T47D (cell line): ENCODE data around the gene DLG2.
A peak's percentile ranks its signal among the peaks of the same experiment; 100 is the strongest.
"Not testable (repeated sequence)": the region's sequence is repeated elsewhere in the genome, so short reads cannot be mapped to it uniquely, and the experiment has no call there.

Source experiments
- DNase-seq, 2 experiments: peaks; one replicate each; pipeline versions ENCODE4 v3.0.0 to v3.0.0-alpha.2; 2011 to 2012; ENCODE audit warnings: low read depth in 1 of 2, low spot score in 1 of 2
- JUND ChIP-seq: IDR thresholded peaks from 2 replicates; pipeline ENCODE4 v1.6.1; 2012; ENCODE audit warnings: low read depth
- in situ Hi-C: cut with HindIII; loops from 2 replicates; pipeline ENCODE4 v1.10.0; 2016; ENCODE audit warnings: low sequenced_read_pairs, low pct_unique_long_range_greater_than_20kb

The DLG2 gene

DNA sequence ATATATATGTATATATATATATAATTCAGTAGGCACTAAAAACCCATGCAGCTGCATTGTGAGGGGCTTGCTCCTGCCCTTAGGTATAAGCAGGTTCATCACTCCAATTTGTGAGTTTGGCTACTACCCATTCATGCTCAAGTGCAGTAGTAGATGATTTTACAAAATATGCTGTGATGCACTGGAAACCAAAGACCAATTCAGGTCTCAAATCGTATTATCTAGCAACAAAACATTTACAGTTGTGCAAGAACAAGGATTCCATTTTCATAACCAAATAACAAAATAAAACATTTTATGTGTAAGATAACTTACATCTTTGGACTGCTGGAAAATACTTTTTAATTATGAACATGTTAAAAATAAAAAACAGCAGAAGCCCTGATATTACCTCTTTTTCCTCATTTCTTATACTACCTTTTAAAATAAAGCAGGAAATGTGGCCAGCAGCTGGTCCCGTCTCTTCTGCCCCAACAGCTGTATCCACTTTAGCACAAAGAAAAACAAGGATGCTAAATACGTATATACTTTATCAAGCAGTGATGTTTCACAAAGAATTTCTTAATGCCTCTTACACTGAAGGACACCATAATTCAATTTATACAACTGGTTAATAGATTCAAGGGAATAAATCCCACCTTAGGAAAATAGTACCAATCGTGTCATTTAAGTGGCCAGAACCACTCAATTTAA lies 35.0 kb upstream of the DLG2 start:
- TF ChIP-seq JUND = no peak
- no peak for DNase-seq
- in situ Hi-C loops = no loop called here

DNA sequence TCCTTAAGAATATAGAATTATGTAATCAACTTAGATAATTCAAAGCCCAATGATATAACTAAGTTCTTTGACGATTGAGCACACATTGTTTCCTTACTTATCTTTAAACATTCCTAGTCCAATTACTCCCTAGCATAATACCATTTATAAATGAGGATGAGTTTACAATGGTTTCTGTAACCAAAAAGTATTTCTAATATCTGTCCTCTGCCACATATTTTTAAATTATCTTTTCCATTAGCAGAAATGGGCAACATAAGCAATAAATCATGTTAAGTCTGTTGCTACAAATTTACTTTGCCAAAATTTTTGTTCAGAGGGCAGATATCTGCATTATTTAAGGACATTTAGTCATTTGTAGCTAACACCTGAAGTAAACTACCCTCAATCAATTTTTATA lies 31.0 kb upstream of the DLG2 start:
- in situ Hi-C loops = no loop called here
- no peak for DNase-seq
- TF ChIP-seq JUND = no peak

DNA sequence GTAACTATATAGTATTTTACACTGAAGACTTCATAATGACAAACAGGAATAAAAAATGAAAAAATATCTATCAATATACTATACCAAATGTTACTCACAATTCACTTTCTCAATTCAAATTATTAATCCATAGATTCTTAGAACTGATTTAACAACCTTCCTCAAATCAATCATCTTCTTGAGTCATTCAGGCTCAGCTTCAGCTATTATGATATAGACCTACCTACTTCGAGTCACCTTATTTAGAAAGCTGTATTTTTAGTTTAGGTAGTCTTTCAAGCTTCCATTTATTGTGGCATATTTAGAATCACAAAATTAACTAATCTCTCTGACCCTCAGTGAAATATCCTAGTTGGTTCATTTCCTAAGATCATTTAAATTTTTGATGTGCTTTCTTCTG lies 29.6 kb upstream of the DLG2 start:
- TF ChIP-seq JUND = no peak
- in situ Hi-C loops = no loop called here

DNA sequence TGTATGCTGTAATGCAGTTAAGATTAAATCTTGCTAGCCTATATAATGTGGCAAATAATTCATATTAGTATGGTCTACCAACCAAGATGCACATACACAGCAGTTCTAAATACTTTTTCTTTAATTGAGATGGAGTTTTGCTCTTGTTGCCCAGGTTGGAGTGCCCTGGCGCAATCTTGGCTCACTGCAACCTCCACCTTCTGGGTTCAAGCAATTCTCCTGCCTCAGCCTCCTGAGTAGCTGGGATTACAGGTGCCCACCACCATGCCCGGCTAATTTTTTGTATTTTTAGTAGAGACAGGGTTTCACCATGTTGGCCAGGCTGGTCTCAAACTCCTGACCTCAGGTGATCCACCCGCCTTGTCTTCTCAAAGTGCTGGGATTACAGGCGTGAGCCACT lies 27.2 kb upstream of the DLG2 start:
- in situ Hi-C loops, DNase-seq: not testable (repeated sequence)

More for the DNA sequence above, 29.6 kb upstream of the DLG2 start:
- no peak for DNase-seq

DNA sequence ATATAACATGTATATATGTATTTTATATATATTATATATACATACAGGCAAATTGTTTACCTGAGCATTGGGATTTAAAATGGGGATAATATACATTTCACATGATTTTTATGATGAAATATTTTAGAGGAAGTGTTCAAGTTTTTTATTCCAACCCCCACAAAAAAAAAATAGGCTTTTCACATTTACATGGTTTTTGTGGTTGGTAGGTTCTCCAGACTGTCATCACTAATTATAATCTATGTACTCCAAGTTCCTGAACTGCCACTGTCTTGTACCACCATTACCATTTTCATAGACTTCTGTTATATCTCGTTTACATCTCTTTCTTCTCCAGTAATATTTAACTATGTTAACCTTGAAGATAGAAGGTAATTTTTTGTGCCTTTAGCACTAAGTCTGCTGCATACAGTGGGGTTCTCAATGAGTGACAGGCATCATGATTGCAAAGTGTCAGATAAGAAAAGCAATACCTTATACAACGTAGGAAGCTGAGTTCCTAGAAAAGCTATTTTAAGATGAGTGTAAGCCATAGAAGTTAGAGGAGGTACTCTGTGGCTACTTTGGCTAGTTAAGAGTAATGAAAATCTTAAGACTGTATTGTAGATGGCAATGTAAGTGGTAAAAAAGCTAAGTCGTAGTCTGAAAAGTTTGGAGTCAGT lies 25.8 kb upstream of the DLG2 start:
- no peak for TF ChIP-seq JUND
- no peak for DNase-seq
- in situ Hi-C loops = no loop called here

DNA sequence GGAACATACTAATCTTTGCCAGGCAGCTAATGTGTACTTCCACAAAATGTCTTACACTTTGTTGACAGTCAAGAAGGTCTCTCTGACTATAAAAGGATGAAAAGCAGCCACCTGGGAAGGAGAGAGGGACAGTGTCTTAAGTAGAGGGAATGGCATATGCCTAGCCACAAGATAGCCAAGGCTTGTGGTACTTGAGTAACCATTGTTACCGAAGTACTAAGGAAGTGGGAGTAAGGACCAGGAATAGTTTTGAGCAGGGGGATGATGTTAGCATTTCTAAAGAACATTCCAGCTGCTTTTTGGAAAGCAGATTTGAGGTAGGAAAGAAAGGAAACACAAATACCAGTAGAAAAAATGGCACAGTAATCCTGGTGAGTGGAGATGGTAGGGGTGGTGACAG lies 24.0 kb upstream of the DLG2 start:
- DNase-seq = no peak
- TF ChIP-seq JUND = no peak
- in situ Hi-C loops = no loop called here

DNA sequence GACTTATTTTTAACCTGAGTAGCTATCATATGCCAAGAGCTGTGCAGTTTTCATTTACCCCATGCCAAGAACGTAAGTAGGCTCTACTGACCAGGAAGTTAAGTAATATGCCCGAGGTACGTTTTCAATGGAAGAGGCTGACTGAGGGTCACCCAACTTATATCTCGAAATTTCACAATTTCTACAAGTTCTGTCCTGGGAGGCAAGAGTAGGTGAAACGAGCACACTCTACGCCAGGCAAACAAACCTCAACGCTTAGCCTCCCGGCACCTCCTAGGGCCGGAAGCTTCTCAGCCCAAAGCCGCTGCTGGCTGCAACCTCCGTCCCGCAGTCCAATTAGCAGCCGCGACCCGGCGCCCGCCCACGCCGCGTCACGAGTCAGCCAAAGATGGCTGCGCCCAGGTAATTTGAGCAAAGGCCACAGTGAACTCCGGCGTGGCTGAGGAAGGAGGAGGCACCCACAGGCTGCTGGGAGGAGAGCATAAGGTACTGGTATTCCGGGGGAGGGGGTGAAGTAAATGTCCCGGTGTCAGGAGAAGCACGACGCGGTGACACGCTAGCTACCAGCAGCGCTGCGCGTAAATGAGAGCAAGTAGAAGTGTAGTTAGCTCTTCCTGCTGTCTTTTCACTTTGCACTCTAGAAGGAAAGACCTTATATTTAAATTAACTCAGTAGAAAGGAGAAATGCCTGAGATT lies 20.6 kb upstream of the DLG2 start, which contains the start of gene TMEM126A:
TMEM126A (plus strand) TSS at position 364 of the 696 bp plus-strand sequence. CDS start 2,289 bp downstream, outside the sequence.
- TF ChIP-seq JUND = no peak
- peak; percentile 80 to 96 for DNase-seq
- in situ Hi-C loops = no loop called here

DNA sequence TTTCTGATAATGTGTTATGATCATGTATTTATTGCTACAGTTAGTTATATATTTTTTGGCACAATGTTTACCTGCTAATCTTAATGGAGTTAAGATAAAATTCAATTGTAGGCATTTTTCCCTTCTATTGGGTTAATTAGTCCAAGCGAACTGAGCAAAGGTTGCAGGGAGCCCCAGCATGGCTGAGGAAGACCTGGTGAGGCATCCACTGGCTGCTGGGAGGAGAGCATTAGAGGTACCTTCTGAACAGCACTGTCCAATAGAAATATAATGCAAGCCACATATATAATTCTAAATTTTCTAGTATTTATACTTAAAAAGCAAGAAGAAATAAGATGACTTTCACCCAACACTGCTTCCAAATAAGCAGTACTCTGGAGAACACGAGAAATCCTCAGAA lies 19.9 kb upstream of the DLG2 start:
- in situ Hi-C loops = no loop called here
- TF ChIP-seq JUND = no peak
- no peak for DNase-seq

DNA sequence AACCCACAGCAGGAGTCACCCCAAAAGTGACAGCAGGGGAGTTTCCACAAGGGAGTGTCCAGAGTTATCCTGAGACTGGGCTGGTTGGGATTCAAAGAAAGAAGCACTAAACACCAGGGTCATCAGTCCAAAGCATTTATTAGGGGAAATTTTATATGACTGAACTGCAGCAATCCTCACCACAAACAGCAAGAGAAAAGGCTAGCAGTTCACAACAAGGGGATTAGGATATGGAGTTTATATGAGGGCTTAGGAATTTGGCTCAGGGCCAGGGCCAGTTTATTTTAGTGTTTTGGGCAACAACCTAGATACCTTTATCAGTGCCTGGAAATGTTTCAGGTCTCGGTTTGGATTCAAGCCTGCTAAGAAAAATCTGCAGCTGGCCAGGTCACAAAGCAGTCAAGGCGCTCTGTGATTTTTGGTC lies 16.1 kb upstream of the DLG2 start:
- TF ChIP-seq JUND = no peak
- in situ Hi-C loops = no loop called here
- no peak for DNase-seq

DNA sequence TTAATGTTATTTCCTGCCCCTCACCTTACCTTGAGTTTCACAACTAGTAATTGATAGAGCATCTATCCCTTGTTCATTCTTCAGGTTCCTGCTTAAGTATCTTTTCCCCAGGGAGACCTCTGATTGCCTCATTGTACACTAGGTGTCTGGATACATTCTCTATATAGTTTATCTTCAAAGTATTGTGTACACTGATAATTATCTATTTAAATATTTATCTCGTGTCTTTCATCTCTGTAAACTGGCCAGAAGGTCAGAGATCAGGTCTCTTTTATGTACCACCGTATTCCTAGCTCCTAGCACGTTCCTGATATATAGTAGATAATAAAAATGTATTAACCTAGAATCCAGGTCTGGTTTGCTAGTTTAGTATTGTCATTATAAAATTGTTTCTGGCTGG lies 7.6 kb upstream of the DLG2 start:
- no peak for DNase-seq
- in situ Hi-C loops = no loop called here
- TF ChIP-seq JUND = no peak

DNA sequence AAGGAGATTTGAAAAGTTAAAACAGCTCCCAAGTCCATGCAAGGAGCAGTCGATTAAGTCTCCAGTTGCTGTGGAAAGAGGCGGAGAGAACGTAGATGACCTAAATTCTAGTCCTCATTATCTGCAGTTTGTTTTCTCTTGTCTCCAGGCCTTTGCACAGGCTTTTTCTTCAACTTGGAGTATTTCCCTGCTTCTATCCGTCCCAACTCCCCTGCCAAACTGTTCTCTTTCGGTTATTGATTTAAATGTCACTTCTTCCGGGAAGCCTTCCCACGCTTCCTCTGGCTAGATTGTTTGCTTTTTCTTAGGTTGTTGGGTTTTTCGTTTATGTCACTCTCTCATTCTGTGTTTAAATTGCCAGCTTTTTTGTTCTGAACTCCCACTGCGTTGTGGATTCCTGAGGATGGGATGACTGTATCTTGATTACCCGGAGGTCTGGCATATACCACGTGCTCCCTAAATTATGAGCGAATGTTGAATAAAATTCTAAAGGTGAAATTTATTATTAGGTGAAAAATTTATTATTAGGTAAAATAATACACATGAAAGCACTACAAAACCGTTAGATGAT lies 1.7 kb upstream of the DLG2 start:
- no peak for TF ChIP-seq JUND
- DNase-seq = no peak
- in situ Hi-C loops = no loop called here

DNA sequence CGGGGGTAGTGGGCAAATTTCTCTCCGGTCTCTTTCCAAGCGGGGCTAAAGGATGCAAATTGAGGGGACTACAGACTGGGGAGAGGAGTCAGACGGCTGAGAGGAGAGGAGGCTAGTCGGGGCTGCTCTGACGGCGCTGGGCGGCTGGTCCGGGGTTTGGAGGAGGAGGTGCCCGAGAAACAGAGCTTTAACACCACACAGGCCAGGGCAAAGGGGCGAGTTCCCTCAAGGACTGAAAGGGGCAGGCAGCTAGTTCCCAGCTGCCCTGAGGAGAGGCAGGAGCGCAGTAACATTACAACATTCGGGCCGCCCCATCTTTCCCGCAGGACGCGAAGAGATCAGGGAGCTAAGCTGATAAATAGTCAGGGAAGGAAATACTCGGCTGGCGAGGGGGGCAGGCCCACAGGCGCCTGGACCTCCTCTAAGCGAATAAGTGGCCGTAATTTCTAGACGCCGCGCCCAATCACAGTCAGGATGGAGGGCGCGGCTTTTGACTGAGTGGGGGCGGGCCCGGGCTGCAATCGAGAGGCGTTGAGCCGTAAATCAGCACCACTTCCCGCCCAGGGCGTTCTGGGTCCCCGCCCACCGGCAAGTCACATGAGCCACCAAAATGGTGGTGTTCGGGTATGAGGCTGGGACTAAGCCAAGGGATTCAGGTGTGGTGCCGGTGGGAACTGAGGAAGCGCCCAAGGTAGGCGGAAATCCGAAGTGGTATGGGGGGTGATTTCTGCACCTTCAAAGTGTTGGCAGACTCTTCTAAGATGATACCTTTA lies 1.0 kb upstream of the DLG2 start, which contains the start of gene TMEM126B:
TMEM126B (plus strand) TSS at position 596 of the 773 bp plus-strand sequence; CDS start at position 611, 15 bp downstream.
- in situ Hi-C loops = no loop called here
- DNase-seq = peak; percentile 74 to 99
- TF ChIP-seq JUND = no peak
